ELF-1 (cell line): ENCODE data around the gene ZNF569.
A peak's percentile ranks its signal among the peaks of the same experiment; 100 is the strongest.
"Not testable (repeated sequence)": the region's sequence is repeated elsewhere in the genome, so short reads cannot be mapped to it uniquely, and the experiment has no call there.

Source experiments
- DNase-seq: peaks from one replicate; pipeline ENCODE4 v3.0.0-alpha.2; 2016; ENCODE audit warnings: low read depth, low spot score

The ZNF569 gene

GRCh38 chr19:37401078-37401477 is 66.2 kb downstream of the ZNF569 start:
- DNase-seq = no peak

GRCh38 chr19:37391399-37391798 is 75.8 kb downstream of the ZNF569 start:
- DNase-seq = not testable (repeated sequence)

- no peak for DNase-seq
These were observed 78.0 kb downstream of the ZNF569 start for GRCh38 chr19:37389234-37389633.

GRCh38 chr19:37370880-37371661 is 96.2 kb downstream of the ZNF569 start, which contains the start of gene ZNF527:
ZNF527 (plus strand) TSS chr19:37371099; CDS start chr19:37374199, 3,100 bp downstream.
- DNase-seq = peak; percentile 98

GRCh38 chr19:37370386-37370879 is 96.8 kb downstream of the ZNF569 start:
- DNase-seq = not testable (repeated sequence)

- peak; percentile 58 for DNase-seq
These were observed 104.5 kb downstream of the ZNF569 start for GRCh38 chr19:37362733-37363132.

- DNase-seq = no peak
These were observed 105.2 kb downstream of the ZNF569 start for GRCh38 chr19:37361994-37362393.
